Measurements from ENCODE around the gene KDR. TPM values are rescaled to one million over a fixed set of nuclear protein-coding genes. Genes with fewer than 3 reads are reported as not detected.

The KDR gene
- total RNA-seq, 1 donor from 2014 or later, result 2.0 TPM

DNA sequence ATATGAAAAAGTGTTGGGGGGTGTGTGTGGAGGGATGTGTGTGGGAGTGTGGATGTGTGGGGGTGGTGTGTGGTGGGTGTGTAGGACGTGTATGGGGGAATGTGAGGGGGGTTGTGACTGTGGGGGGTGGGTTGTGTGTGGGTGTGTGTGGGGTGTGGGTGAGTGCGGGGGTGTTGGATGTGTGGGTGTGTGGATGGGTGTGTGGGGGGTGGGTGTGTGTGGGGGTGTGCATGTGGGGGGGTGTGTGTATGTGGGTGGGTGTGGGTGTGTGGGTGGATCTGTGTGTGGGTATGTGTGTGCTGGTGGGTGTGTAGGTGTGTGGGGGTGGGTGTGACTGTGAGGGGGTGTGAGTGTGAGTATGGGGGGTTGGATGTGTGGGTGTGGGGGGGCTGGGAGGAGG is 47.8 kb downstream of the KDR start:
- TF ChIP-seq CTCF (IDR thresholded peaks at IDR 0.05; ENCODE audit: partially characterized antibody, unreplicated experiment), result no peak
- no peak overlapping the region for H3K4me3 Mint-ChIP-seq (ENCODE audit: unreplicated experiment)
- no peaks in the 10 kb centered on the region for H3K36me3 Mint-ChIP-seq (ENCODE audit: unreplicated experiment)
- no peak overlapping the region for H3K27ac Mint-ChIP-seq (ENCODE audit: unreplicated experiment)
- H3K27me3 Mint-ChIP-seq (ENCODE audit: unreplicated experiment), result peaks cover 3% of the 10 kb centered on the region
- no peak for DNase-seq
- H3K4me1 Mint-ChIP-seq (ENCODE audit: low read depth, unreplicated experiment), result peaks cover 7% of the 10 kb centered on the region
- H3K9me3 Mint-ChIP-seq (ENCODE audit: unreplicated experiment), result peaks cover 2% of the 10 kb centered on the region

DNA sequence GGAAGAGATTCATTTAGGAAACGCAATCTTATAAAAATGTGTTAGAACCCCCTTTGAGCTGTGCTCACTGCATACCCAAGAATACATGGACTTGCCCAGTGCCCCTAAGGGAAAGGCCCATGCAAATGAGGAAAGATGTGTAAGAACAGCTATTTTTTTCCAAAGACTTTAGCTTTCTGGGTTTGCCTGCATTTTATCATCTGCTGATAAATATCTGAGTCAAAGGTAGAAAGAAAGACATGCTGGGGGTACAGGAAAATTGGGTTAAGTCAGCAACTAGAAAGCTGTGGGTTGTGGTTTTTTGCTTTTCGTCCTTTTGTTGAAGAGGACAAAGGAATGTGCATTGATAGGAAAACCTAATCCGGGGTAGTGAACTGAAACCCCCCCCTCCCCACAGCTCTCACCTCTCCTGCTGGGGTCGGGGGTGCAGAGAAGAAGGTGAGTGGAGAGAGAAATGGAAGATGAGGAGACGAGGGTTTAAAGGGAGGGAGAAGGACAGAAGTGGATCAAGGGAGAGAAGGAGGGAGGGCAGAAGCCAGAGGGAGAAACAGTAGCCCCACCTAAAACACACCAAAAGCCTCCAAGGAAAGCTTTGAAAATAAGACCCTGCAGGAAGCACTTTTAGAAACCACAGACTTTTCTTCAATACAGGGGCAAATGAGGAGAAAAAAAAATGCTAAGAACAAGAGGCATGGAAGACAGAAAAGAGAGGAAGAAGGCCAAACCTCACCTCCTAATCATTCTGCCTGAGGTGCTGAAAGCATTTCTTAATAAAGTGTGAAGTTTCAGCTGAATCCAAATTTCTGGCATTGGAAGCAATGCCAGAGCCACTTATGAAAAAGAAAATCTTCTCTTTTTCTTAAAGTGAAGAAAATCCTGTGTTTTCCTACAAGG is 49.3 kb downstream of the KDR start:
- Mint-ChIP-seq H3K4me3 (ENCODE audit: unreplicated experiment) (no peak overlapping the region), H3K4me1 (ENCODE audit: low read depth, unreplicated experiment) (peaks cover 7% of the 10 kb centered on the region), H3K27ac (ENCODE audit: unreplicated experiment) (no peak overlapping the region), H3K36me3 (ENCODE audit: unreplicated experiment) (no peaks in the 10 kb centered on the region), H3K27me3 (ENCODE audit: unreplicated experiment) (peaks cover 3% of the 10 kb centered on the region), H3K9me3 (ENCODE audit: unreplicated experiment) (peaks cover 2% of the 10 kb centered on the region)
- no peak for DNase-seq
- TF ChIP-seq CTCF (IDR thresholded peaks at IDR 0.05; ENCODE audit: partially characterized antibody, unreplicated experiment), result no peak

- Mint-ChIP-seq H3K27ac (ENCODE audit: unreplicated experiment) (no peak overlapping the region), H3K4me1 (ENCODE audit: low read depth, unreplicated experiment) (peaks cover 7% of the 10 kb centered on the region), H3K27me3 (ENCODE audit: unreplicated experiment) (peaks cover 6% of the 10 kb centered on the region), H3K4me3 (ENCODE audit: unreplicated experiment) (no peak overlapping the region), H3K36me3 (ENCODE audit: unreplicated experiment) (no peaks in the 10 kb centered on the region), H3K9me3 (ENCODE audit: unreplicated experiment) (peaks cover 4% of the 10 kb centered on the region)
- no peak for TF ChIP-seq CTCF (IDR thresholded peaks at IDR 0.05; ENCODE audit: partially characterized antibody, unreplicated experiment)
- DNase-seq, result no peak
These were observed 50.0 kb downstream of the KDR start for GRCh38 chr4:55075376-55075775.

DNA sequence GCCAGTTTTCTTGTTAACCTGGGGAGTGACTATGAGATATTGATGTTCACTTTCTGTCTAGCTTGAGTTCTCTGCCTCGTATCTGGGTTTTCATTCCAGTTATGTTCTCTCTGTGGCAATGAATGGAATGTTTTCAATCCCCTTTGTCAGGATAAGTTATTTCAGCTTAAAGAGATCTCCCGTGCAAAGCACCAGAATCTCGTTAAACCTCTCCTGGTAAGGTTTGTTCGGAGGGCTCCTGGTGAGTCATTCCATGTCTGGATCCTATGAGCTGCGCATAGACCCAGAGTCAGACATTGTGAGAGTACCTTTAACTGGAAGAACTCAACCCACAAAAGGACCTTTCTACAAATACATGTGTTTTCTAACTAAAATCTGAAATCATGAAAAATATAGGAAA is 51.0 kb downstream of the KDR start:
- no peak overlapping the region for H3K27ac Mint-ChIP-seq (ENCODE audit: unreplicated experiment)
- H3K9me3 Mint-ChIP-seq (ENCODE audit: unreplicated experiment), result peaks cover 4% of the 10 kb centered on the region
- no peak for DNase-seq
- H3K4me1 Mint-ChIP-seq (ENCODE audit: low read depth, unreplicated experiment), result no peaks in the 10 kb centered on the region
- no peak overlapping the region for H3K4me3 Mint-ChIP-seq (ENCODE audit: unreplicated experiment)
- peaks cover 4% of the 10 kb centered on the region for H3K27me3 Mint-ChIP-seq (ENCODE audit: unreplicated experiment)
- TF ChIP-seq CTCF (IDR thresholded peaks at IDR 0.05; ENCODE audit: partially characterized antibody, unreplicated experiment), result no peak
- no peaks in the 10 kb centered on the region for H3K36me3 Mint-ChIP-seq (ENCODE audit: unreplicated experiment)

- Mint-ChIP-seq H3K27ac (ENCODE audit: unreplicated experiment) (no peak overlapping the region), H3K9me3 (ENCODE audit: unreplicated experiment) (peaks cover 2% of the 10 kb centered on the region), H3K27me3 (ENCODE audit: unreplicated experiment) (peaks cover 3% of the 10 kb centered on the region), H3K4me3 (ENCODE audit: unreplicated experiment) (no peak overlapping the region), H3K4me1 (ENCODE audit: low read depth, unreplicated experiment) (no peaks in the 10 kb centered on the region), H3K36me3 (ENCODE audit: unreplicated experiment) (no peaks in the 10 kb centered on the region)
- no peak for TF ChIP-seq CTCF (IDR thresholded peaks at IDR 0.05; ENCODE audit: partially characterized antibody, unreplicated experiment)
- no peak for DNase-seq
These were observed 53.4 kb downstream of the KDR start for GRCh38 chr4:55071951-55072350.

Measured in glutamatergic neuron (in vitro differentiated cells).